ENCODE data around the gene TRIO.
"Not testable (repeated sequence)": the region's sequence is repeated elsewhere in the genome, so short reads cannot be mapped to it uniquely, and the experiment has no call there.

The TRIO gene

GRCh38 chr5:14388741-14389140, 245.6 kb downstream of the TRIO start:
- H3K9me3 ChIP-seq (ENCODE audit: insufficient read depth, low read depth, low read length) = no peaks in the 10 kb centered on the region
- H3K4me1 ChIP-seq (ENCODE audit: insufficient read depth, low read length) = peaks cover 22% of the 10 kb centered on the region
- 100% methylated on average over 1 of the region's 1 CpG for WGBS
- no peak overlapping the region for H3K4me3 ChIP-seq (ENCODE audit: low read length)
- H3K36me3 ChIP-seq (ENCODE audit: insufficient read depth, low read length) = peaks cover 80% of the 10 kb centered on the region
- no peak overlapping the region for H3K27ac ChIP-seq (ENCODE audit: low read depth, low read length)
- H3K27me3 ChIP-seq (ENCODE audit: insufficient read depth, low read length) = no peaks in the 10 kb centered on the region
- no peak overlapping the region for H3K9ac ChIP-seq (ENCODE audit: low read depth, low read length)

DNA sequence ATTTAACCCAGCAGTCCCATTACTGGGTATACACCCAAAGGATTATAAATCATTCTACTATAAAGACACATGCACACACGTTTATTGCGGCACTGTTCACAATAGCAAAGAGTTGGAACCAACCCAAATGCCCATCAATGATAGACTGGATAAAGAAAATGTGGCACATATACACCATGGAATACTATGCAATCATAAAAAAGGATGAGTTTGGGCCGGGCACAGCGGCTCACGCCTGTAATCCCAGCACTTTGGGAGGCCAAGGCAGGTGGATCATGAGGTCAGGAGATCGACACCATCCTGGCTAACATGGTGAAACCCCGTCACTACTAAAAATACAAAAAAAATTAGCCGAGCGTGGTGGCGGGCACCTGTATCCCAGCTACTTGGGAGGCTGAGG, 249.4 kb downstream of the TRIO start:
- H3K4me3 ChIP-seq (ENCODE audit: low read length); H3K27ac ChIP-seq (ENCODE audit: low read depth, low read length); H3K4me1 ChIP-seq (ENCODE audit: insufficient read depth, low read length); H3K27me3 ChIP-seq (ENCODE audit: insufficient read depth, low read length); H3K9me3 ChIP-seq (ENCODE audit: insufficient read depth, low read depth, low read length); H3K9ac ChIP-seq (ENCODE audit: low read depth, low read length): not testable (repeated sequence)
- 94% methylated on average over 10 of the region's 10 CpGs for whole genome bisulfite sequencing
- peaks cover 94% of the 10 kb centered on the region for H3K36me3 ChIP-seq (ENCODE audit: insufficient read depth, low read length)

DNA sequence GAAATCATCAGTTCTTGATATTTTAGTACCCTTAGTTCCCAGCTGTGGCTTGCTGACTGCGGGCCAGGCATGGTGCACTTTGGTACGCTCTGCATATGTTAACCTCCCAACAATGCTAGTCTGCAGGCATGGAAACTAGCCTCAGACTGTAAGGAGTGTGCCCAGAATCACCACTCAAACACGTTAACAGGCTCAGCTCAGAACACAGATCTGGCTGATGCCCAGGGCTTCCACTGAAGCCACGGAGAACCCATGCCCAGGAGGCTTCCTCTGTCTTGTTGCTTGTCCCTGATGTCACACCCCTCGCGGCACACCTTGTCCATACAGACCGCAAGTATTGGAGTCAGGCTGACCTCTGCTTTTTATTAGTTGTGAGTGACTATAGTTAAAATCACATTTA, 251.2 kb downstream of the TRIO start:
- Histone ChIP-seq H3K27ac (ENCODE audit: low read depth, low read length) (no peak overlapping the region), H3K4me1 (ENCODE audit: insufficient read depth, low read length) (peaks cover 1% of the 10 kb centered on the region; the same call in 1 of the 2 replicates), H3K9me3 (ENCODE audit: insufficient read depth, low read depth, low read length) (no peaks in the 10 kb centered on the region), H3K36me3 (ENCODE audit: insufficient read depth, low read length) (peaks cover 88% of the 10 kb centered on the region), H3K9ac (ENCODE audit: low read depth, low read length) (no peak overlapping the region), H3K27me3 (ENCODE audit: insufficient read depth, low read length) (no peaks in the 10 kb centered on the region), H3K4me3 (ENCODE audit: low read length) (no peak overlapping the region)
- 91% methylated on average over 6 of the region's 7 CpGs for WGBS

DNA sequence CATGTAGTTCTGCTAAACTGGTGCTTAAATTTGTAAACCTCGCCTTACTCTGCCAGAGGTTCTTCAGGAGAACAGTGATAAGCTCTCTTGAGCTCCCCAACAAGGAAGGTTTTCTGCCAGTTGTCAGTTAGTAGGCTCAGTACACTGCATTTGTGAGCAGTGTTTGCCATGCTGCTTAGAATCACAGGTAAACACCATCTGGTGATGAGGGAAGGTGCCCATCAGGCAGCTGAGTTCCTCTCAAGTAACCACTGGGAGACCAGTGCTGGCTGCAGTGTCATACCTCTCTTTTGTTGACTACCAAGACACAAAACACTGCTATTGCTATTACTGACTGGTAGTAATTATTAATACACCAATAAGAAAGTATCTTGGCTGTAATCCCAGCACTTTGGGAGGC, 252.3 kb downstream of the TRIO start:
- whole genome bisulfite sequencing = 98% methylated on average over 1 of the region's 1 CpG
- Histone ChIP-seq H3K9me3 (ENCODE audit: insufficient read depth, low read depth, low read length) (no peaks in the 10 kb centered on the region), H3K36me3 (ENCODE audit: insufficient read depth, low read length) (peaks cover 88% of the 10 kb centered on the region), H3K27ac (ENCODE audit: low read depth, low read length) (no peak overlapping the region), H3K27me3 (ENCODE audit: insufficient read depth, low read length) (no peaks in the 10 kb centered on the region), H3K9ac (ENCODE audit: low read depth, low read length) (no peak overlapping the region), H3K4me1 (ENCODE audit: insufficient read depth, low read length) (peaks cover 12% of the 10 kb centered on the region; the same call in 1 of the 2 replicates), H3K4me3 (ENCODE audit: low read length) (no peak overlapping the region)

DNA sequence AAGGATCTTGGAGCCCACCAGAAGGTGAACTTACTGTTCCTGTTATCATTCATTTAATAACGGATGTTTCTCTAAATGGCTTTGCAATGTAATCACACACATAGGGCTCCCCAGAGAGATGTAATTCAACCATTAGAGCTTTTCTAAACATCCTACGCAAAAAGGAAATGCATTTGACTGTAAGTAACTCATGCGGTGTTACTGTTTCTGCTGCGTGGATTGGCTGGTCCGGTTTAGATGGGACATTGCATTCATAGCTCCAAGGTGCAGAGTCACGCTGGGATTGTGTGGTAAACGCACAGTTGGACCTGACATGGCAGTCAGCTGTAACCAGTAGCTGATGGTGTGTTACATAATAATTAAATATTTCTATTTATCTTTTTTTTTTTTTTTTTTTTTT, 252.9 kb downstream of the TRIO start:
- H3K4me1 ChIP-seq (ENCODE audit: insufficient read depth, low read length) = peaks cover 14% of the 10 kb centered on the region; the same call in 1 of the 2 replicates
- WGBS = 95% methylated on average over 7 of the region's 7 CpGs
- peaks cover 88% of the 10 kb centered on the region for H3K36me3 ChIP-seq (ENCODE audit: insufficient read depth, low read length)
- H3K9me3 ChIP-seq (ENCODE audit: insufficient read depth, low read depth, low read length) = no peaks in the 10 kb centered on the region
- H3K4me3 ChIP-seq (ENCODE audit: low read length) = no peak overlapping the region
- H3K27ac ChIP-seq (ENCODE audit: low read depth, low read length) = no peak overlapping the region
- no peak overlapping the region for H3K9ac ChIP-seq (ENCODE audit: low read depth, low read length)
- H3K27me3 ChIP-seq (ENCODE audit: insufficient read depth, low read length) = no peaks in the 10 kb centered on the region

- Histone ChIP-seq H3K36me3 (ENCODE audit: insufficient read depth, low read length) (peaks cover 88% of the 10 kb centered on the region), H3K9me3 (ENCODE audit: insufficient read depth, low read depth, low read length) (no peaks in the 10 kb centered on the region), H3K4me1 (ENCODE audit: insufficient read depth, low read length) (peaks cover 14% of the 10 kb centered on the region; the same call in 1 of the 2 replicates), H3K27me3 (ENCODE audit: insufficient read depth, low read length) (no peaks in the 10 kb centered on the region), H3K4me3 (ENCODE audit: low read length) (no peak overlapping the region), H3K9ac (ENCODE audit: low read depth, low read length) (no peak overlapping the region), H3K27ac (ENCODE audit: low read depth, low read length) (no peak overlapping the region)
- WGBS = 95% methylated on average over 4 of the region's 5 CpGs
Measured at GRCh38 chr5:14396737-14397136, 253.6 kb downstream of the TRIO start.

DNA sequence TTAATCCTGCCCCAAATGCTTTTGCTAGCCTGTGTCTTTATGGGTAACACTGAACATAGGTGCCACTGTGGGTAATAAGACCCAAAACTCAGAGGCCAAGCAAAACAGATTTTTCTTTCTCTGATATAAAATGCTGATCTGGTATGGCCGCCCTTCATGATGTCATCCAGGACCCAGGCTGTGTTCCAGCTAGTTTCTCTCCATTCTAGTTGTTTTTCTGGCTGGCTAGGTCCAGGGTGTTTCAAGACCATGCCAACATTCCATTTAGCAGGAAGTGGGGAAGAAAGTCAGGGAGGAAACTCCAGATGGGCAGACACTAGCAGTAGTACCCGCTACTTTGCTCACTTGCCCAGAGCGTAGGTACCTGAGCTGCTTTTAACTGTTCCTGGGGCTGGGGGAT, 254.6 kb downstream of the TRIO start:
- H3K4me3 ChIP-seq (ENCODE audit: low read length) = no peak overlapping the region
- H3K4me1 ChIP-seq (ENCODE audit: insufficient read depth, low read length) = peaks cover 14% of the 10 kb centered on the region; the same call in 1 of the 2 replicates
- H3K27ac ChIP-seq (ENCODE audit: low read depth, low read length) = no peak overlapping the region
- H3K36me3 ChIP-seq (ENCODE audit: insufficient read depth, low read length) = peaks cover 86% of the 10 kb centered on the region
- H3K9ac ChIP-seq (ENCODE audit: low read depth, low read length) = no peak overlapping the region
- H3K9me3 ChIP-seq (ENCODE audit: insufficient read depth, low read depth, low read length) = no peaks in the 10 kb centered on the region
- H3K27me3 ChIP-seq (ENCODE audit: insufficient read depth, low read length) = no peaks in the 10 kb centered on the region
- 98% methylated on average over 3 of the region's 3 CpGs for WGBS

GRCh38 chr5:14399054-14399692, 256.0 kb downstream of the TRIO start:
- no peak overlapping the region for H3K9ac ChIP-seq (ENCODE audit: low read depth, low read length)
- no peaks in the 10 kb centered on the region for H3K9me3 ChIP-seq (ENCODE audit: insufficient read depth, low read depth, low read length)
- WGBS = 78% methylated on average over 3 of the region's 4 CpGs
- H3K36me3 ChIP-seq (ENCODE audit: insufficient read depth, low read length) = peaks cover 76% of the 10 kb centered on the region
- no peak overlapping the region for H3K4me3 ChIP-seq (ENCODE audit: low read length)
- no peak overlapping the region for H3K27ac ChIP-seq (ENCODE audit: low read depth, low read length)
- H3K4me1 ChIP-seq (ENCODE audit: insufficient read depth, low read length) = peaks cover 14% of the 10 kb centered on the region; the same call in 1 of the 2 replicates
- H3K27me3 ChIP-seq (ENCODE audit: insufficient read depth, low read length) = no peaks in the 10 kb centered on the region

- Histone ChIP-seq H3K9me3 (ENCODE audit: insufficient read depth, low read depth, low read length) (no peaks in the 10 kb centered on the region), H3K4me3 (ENCODE audit: low read length) (no peak overlapping the region), H3K27me3 (ENCODE audit: insufficient read depth, low read length) (no peaks in the 10 kb centered on the region), H3K9ac (ENCODE audit: low read depth, low read length) (no peak overlapping the region), H3K4me1 (ENCODE audit: insufficient read depth, low read length) (peaks cover 14% of the 10 kb centered on the region; the same call in 1 of the 2 replicates), H3K36me3 (ENCODE audit: insufficient read depth, low read length) (peaks cover 67% of the 10 kb centered on the region), H3K27ac (ENCODE audit: low read depth, low read length) (no peak overlapping the region)
- WGBS = 89% methylated on average over 2 of the region's 2 CpGs
Measured at GRCh38 chr5:14400085-14400484, 256.9 kb downstream of the TRIO start.

- no peaks in the 10 kb centered on the region for H3K9me3 ChIP-seq (ENCODE audit: insufficient read depth, low read depth, low read length)
- H3K4me3 ChIP-seq (ENCODE audit: low read length) = no peak overlapping the region
- H3K27ac ChIP-seq (ENCODE audit: low read depth, low read length) = no peak overlapping the region
- peaks cover 14% of the 10 kb centered on the region; the same call in 1 of the 2 replicates for H3K4me1 ChIP-seq (ENCODE audit: insufficient read depth, low read length)
- no peak overlapping the region for H3K9ac ChIP-seq (ENCODE audit: low read depth, low read length)
- WGBS = 91% methylated on average over 5 of the region's 5 CpGs
- H3K27me3 ChIP-seq (ENCODE audit: insufficient read depth, low read length) = no peaks in the 10 kb centered on the region
- peaks cover 66% of the 10 kb centered on the region for H3K36me3 ChIP-seq (ENCODE audit: insufficient read depth, low read length)
Measured at GRCh38 chr5:14400611-14401010, 257.5 kb downstream of the TRIO start.

GRCh38 chr5:14401639-14402038, 258.5 kb downstream of the TRIO start:
- H3K36me3 ChIP-seq (ENCODE audit: insufficient read depth, low read length) = peaks cover 70% of the 10 kb centered on the region
- no peaks in the 10 kb centered on the region for H3K27me3 ChIP-seq (ENCODE audit: insufficient read depth, low read length)
- peaks cover 14% of the 10 kb centered on the region; the same call in 1 of the 2 replicates for H3K4me1 ChIP-seq (ENCODE audit: insufficient read depth, low read length)
- no peak overlapping the region for H3K27ac ChIP-seq (ENCODE audit: low read depth, low read length)
- H3K4me3 ChIP-seq (ENCODE audit: low read length) = no peak overlapping the region
- H3K9me3 ChIP-seq (ENCODE audit: insufficient read depth, low read depth, low read length) = no peaks in the 10 kb centered on the region
- 97% methylated on average over 3 of the region's 3 CpGs for WGBS
- H3K9ac ChIP-seq (ENCODE audit: low read depth, low read length) = no peak overlapping the region

GRCh38 chr5:14402424-14402823, 259.3 kb downstream of the TRIO start:
- Histone ChIP-seq H3K4me3 (ENCODE audit: low read length) (no peak overlapping the region), H3K9me3 (ENCODE audit: insufficient read depth, low read depth, low read length) (no peaks in the 10 kb centered on the region), H3K27ac (ENCODE audit: low read depth, low read length) (no peak overlapping the region), H3K4me1 (ENCODE audit: insufficient read depth, low read length) (peaks cover 14% of the 10 kb centered on the region; the same call in 1 of the 2 replicates), H3K27me3 (ENCODE audit: insufficient read depth, low read length) (no peaks in the 10 kb centered on the region), H3K9ac (ENCODE audit: low read depth, low read length) (no peak overlapping the region), H3K36me3 (ENCODE audit: insufficient read depth, low read length) (peaks cover 70% of the 10 kb centered on the region)
- WGBS = 91% methylated on average over 6 of the region's 6 CpGs
